ENCODE results near the gene AGTRAP.

AGTRAP gene

DNA sequence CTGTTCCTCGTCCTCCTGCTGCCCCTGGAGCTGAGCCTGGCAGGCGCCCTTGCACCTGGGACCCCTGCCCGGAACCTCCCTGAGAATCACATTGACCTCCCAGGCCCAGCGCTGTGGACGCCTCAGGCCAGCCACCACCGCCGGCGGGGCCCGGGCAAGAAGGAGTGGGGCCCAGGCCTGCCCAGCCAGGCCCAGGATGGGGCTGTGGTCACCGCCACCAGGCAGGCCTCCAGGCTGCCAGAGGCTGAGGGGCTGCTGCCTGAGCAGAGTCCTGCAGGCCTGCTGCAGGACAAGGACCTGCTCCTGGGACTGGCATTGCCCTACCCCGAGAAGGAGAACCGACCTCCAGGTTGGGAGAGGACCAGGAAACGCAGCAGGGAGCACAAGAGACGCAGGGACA lies 29.6 kb upstream of the AGTRAP start:
- no peak for DNase-seq (ENCODE audit: low read depth)
- TF ChIP-seq, protein P1, sequence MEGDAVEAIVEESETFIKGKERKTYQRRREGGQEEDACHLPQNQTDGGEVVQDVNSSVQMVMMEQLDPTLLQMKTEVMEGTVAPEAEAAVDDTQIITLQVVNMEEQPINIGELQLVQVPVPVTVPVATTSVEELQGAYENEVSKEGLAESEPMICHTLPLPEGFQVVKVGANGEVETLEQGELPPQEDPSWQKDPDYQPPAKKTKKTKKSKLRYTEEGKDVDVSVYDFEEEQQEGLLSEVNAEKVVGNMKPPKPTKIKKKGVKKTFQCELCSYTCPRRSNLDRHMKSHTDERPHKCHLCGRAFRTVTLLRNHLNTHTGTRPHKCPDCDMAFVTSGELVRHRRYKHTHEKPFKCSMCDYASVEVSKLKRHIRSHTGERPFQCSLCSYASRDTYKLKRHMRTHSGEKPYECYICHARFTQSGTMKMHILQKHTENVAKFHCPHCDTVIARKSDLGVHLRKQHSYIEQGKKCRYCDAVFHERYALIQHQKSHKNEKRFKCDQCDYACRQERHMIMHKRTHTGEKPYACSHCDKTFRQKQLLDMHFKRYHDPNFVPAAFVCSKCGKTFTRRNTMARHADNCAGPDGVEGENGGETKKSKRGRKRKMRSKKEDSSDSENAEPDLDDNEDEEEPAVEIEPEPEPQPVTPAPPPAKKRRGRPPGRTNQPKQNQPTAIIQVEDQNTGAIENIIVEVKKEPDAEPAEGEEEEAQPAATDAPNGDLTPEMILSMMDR (conservative IDR thresholded peaks at IDR 0.05; ENCODE audit: control insufficient read depth, insufficient read depth, low read depth, low read length): no peak
- H3K4me3 ChIP-seq (ENCODE audit: control insufficient read depth, low read depth, low read length): no peak overlapping the region

DNA sequence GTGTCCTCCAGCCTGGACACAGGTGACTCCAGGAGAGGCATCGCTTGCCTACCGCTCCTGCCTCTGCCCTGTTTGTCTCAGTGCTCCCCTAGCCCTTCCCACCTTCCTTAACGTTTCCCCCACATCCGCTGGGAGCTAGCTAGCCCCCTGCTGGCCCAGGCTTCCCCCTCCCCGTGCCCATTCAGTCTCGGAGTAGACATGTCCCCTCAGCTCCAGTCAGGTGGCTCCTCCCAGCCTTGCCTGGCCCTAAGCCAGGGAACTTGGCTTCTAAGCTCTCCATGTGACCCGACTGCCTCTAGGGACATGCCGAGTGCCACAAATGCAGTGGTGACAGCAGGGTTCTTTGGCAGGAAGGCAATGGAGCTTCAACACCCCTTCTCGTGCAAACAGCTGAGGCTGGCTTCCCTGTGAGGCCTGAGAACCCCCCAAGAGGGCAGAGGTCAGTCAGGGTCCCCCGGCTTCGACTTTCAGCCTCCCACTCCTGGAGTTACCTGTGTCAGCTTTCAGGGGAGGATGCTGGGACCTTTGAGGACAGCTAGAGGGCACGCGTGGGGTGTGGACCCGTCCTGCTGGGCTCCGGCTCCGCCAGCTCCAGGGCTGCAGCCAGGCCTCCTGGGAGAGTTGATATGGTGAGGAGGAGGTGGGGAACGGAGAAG lies 28.2 kb upstream of the AGTRAP start:
- TF ChIP-seq, protein P1 (conservative IDR thresholded peaks at IDR 0.05; ENCODE audit: control insufficient read depth, insufficient read depth, low read depth, low read length): no peak
- no peak for DNase-seq (ENCODE audit: low read depth)
- no peak overlapping the region for H3K4me3 ChIP-seq (ENCODE audit: control insufficient read depth, low read depth, low read length)

DNA sequence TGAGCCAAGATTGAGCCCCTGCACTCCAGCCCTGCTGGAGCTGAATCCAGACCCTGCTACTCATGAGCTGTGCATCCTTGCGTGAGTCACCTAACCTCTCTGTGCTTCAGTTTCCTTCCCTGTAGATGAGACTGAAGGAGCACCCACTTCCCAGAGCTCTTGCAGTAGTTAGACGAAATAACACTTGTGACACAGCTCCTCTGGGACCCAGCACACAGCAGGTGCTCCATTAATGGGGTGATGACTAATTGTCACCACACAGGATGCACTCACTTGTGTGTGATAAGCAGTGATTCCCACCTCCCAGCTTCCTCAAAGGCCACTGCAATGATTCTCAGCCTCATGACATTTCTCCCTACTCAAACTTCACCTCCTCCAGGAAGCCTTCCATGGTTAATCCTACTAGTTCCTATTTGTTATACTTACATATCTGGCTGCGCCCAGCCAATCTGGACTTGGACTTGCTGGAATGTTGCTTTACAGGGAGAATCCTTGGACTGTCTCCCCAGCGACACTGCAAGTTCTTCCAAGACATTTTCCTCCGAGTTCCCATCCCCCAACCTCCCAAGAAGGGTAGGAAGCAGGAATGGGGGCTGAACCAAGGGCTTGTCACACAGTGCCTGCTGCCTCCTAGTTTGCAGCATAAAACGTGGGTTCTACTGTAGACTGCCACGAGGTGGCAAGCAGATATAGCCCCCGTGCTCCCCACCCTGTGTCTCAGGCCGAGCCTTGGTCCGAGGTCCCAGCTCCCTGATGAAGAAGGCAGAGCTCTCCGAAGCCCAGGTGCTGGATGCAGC lies 27.2 kb upstream of the AGTRAP start:
- no peak for DNase-seq (ENCODE audit: low read depth)
- TF ChIP-seq, protein P1 (conservative IDR thresholded peaks at IDR 0.05; ENCODE audit: control insufficient read depth, insufficient read depth, low read depth, low read length): no peak
- no peak overlapping the region for H3K4me3 ChIP-seq (ENCODE audit: control insufficient read depth, low read depth, low read length)

DNA sequence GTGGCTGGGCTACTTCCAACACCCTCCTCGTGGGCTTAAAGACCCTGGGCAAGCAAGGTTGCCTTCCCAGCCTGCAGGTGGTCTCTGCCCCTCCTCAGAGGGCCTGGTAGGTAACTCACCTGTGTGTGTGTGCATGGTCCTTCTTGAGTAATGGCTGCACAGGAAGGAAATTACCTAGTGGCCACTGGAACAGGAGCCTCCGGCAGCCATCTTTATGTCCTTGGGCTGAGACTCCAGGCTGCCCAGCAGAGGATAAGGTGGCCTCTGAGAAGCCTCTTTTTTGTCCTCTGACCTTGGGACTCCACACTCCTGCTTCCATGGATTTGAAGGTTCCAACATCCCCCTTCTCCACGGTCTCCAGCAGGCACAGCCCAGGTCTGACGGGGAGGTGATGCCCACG lies 24.4 kb upstream of the AGTRAP start:
- no peak for DNase-seq (ENCODE audit: low read depth)
- TF ChIP-seq, protein P1 (conservative IDR thresholded peaks at IDR 0.05; ENCODE audit: control insufficient read depth, insufficient read depth, low read depth, low read length): no peak
- H3K4me3 ChIP-seq (ENCODE audit: control insufficient read depth, low read depth, low read length): no peak overlapping the region

DNA sequence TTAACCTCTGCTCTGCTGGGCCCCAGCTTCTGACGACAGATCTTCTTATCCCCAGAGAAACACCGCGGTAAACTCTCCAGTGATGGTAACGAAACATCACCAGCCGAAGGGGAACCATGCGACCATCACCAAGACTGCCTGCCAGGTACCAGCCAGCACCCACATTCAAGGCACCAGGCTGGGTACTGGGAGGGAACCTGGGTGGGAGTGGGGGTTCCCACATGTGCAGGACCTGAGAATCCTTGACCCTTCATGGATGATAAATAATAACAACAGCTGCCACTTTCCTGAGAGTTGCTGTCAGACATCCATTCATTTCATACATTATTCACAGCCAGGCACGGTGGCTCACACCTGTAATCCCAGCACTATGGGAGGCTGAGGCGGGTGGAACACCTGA lies 23.7 kb upstream of the AGTRAP start:
- no peak overlapping the region for H3K4me3 ChIP-seq (ENCODE audit: control insufficient read depth, low read depth, low read length)
- TF ChIP-seq, protein P1 (conservative IDR thresholded peaks at IDR 0.05; ENCODE audit: control insufficient read depth, insufficient read depth, low read depth, low read length): no peak
- DNase-seq (ENCODE audit: low read depth): no peak

DNA sequence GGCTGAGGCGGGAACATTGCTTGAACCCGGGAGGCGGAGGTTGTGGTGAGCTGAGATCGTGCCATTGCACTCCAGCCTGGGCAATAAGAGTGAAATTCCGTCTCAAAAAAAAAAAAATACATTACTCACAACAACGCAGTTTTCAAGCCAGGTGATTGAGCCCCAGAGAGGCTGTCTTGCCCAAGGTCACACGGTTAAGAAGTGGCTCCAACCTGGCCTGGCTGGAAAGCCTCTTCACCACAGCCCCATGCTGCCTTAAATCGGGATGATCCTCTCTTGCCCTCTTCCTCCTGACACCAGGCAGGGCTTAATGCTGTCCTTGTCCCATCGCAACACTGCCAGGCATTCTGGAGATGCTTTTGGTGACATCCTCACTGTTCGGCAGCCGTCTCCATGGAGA lies 22.8 kb upstream of the AGTRAP start:
- DNase-seq (ENCODE audit: low read depth): no peak
- no peak overlapping the region for H3K4me3 ChIP-seq (ENCODE audit: control insufficient read depth, low read depth, low read length)
- TF ChIP-seq, protein P1 (conservative IDR thresholded peaks at IDR 0.05; ENCODE audit: control insufficient read depth, insufficient read depth, low read depth, low read length): no peak

All from fibroblast of mammary gland (primary cell).